ENCODE results near the gene MEAK7. TPM values are rescaled to one million over a fixed set of nuclear protein-coding genes. Genes with fewer than 3 reads are reported as not detected.

Gene MEAK7
- total and polyA plus RNA-seq, 12 donors, result 3.2 to 7.6 (median 5.5) TPM

- 68 to 79% methylated on average over 22 of the region's 22 CpGs for WGBS, 2 donors
- Histone ChIP-seq H3K9me3 (no peaks in the 10 kb centered on the region), H3K4me1 (peaks cover 0 to 21% (median 5%) of the 10 kb centered on the region in 9 donors), H3K36me3 (no peaks in the 10 kb centered on the region), H3K27ac (no peak overlapping the region), H3K4me3 (no peak overlapping the region), H3K27me3 (peaks cover 0 to 28% (median 10%) of the 10 kb centered on the region in 7 donors)
- intact Hi-C loops (cut with DNase I), result no loop called here
- TF ChIP-seq CTCF (IDR thresholded peaks at IDR 0.05), result no peak
- ATAC-seq, result no peak
- no peak for DNase-seq
Observed at GRCh38 chr16:84546669-84547545, 42.4 kb upstream of the MEAK7 start.

GRCh38 chr16:84545114-84545737, 40.8 kb upstream of the MEAK7 start:
- 73 to 77% methylated on average over 12 of the region's 12 CpGs for WGBS, 2 donors
- Histone ChIP-seq H3K27ac (no peak overlapping the region), H3K9me3 (no peaks in the 10 kb centered on the region), H3K4me3 (no peak overlapping the region), H3K36me3 (no peaks in the 10 kb centered on the region), H3K27me3 (peaks cover 0 to 28% (median 10%) of the 10 kb centered on the region in 7 donors), H3K4me1 (peaks cover 0 to 21% (median 5%) of the 10 kb centered on the region in 9 donors)
- ATAC-seq, result no peak
- TF ChIP-seq CTCF (IDR thresholded peaks at IDR 0.05), result no peak
- intact Hi-C loops (cut with DNase I), result no loop called here
- DNase-seq, result no peak

GRCh38 chr16:84544031-84544773, 39.7 kb upstream of the MEAK7 start:
- Histone ChIP-seq H3K4me1 (peaks cover 0 to 15% (median 5%) of the 10 kb centered on the region in 9 donors), H3K27me3 (peaks cover 0 to 28% (median 10%) of the 10 kb centered on the region in 7 donors), H3K27ac (no peak overlapping the region), H3K4me3 (no peak overlapping the region), H3K36me3 (no peaks in the 10 kb centered on the region), H3K9me3 (no peaks in the 10 kb centered on the region)
- ATAC-seq (peak in 4 of 8 donors; percentile 26 to 60 (median 38)), DNase-seq (peak in 1 of 2 donors; percentile 15)
- TF ChIP-seq CTCF (IDR thresholded peaks at IDR 0.05), result no peak
- intact Hi-C loops (cut with DNase I), result no loop called here
- WGBS, 2 donors, result 59 to 68% methylated on average over 25 of the region's 25 CpGs

GRCh38 chr16:84543253-84543652, 38.8 kb upstream of the MEAK7 start:
- no peak for TF ChIP-seq CTCF (IDR thresholded peaks at IDR 0.05)
- H3K4me3 ChIP-seq, result no peak overlapping the region
- DNase-seq, result no peak
- intact Hi-C loops (cut with DNase I), result no loop called here
- no peaks in the 10 kb centered on the region for H3K36me3 ChIP-seq
- H3K27me3 ChIP-seq, result peaks cover 0 to 28% (median 10%) of the 10 kb centered on the region in 7 donors
- peaks cover 0 to 13% (median 5%) of the 10 kb centered on the region in 9 donors for H3K4me1 ChIP-seq
- H3K9me3 ChIP-seq, result no peaks in the 10 kb centered on the region
- WGBS, 2 donors, result 94% methylated on average over 2 of the region's 2 CpGs
- no peak overlapping the region for H3K27ac ChIP-seq
- ATAC-seq, result no peak

Measured in heart right ventricle (tissue), 16 donors.